ENCODE measurements around the gene UBALD1.

The UBALD1 gene

GRCh38 chr16:4614571-4615383 is at the start of gene UBALD1:
TSS of gene UBALD1 (minus strand) at chr16:4614888. CDS start at chr16:4614797, 91 bp downstream.
- DNase-seq (ENCODE audit: low spot score) = peak; percentile 90

DNA sequence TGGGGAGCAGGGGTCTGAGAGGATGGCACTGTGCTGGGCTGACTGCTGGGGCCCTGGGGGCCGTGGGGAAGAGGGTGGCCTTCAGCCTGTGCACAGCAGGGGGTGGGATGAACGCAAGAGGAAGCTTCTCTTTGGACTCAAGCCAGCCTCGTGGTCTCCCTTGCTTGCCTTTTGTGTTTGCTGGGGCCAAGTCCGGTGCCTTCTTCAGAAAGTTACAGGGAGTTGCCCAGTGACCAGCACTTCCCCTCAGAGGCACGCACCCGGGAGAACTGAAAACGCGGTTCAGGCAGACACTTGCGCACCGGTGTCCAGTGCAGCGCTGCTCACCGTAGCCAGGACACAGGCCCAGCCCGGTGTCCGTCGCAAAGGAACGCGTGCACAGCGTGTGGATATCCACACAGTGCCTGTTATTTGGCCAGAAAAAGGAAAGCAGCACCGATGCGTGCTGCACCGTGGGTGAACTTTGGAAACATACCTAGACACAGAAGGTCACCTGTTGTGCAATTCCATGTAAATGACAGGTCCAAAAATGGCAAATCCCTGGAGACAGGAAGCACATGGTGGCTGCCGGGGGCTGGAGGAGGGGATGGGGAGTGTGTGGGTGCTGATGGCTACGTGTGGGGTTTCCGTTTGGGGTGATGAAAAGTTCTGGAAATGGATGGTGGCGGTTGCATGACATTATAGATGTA is 49.2 kb upstream of the UBALD1 start:
- DNase-seq (ENCODE audit: low spot score) = no peak

- no peak for DNase-seq (ENCODE audit: low spot score)
Measured at GRCh38 chr16:4663465-4663776, 48.7 kb upstream of the UBALD1 start.

DNA sequence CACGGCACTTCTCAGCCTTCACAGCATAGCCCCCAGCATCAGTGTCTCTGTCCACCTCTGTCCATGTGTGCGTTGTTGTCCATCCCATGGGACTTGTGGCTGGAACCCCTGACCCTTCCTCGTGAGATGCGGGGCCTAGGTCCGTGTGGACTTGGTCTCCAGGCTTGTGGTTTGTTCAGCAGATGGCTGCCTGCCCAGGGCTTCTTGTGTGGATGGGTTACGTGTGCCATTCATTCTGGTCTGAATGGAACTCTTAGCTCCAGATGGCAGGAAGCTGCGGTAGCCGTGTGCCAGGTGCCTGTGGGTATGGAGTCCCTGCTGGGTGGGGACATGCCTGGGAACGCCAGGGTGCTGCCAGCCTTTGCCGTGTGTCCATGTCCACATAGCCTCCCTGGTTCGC is 47.0 kb upstream of the UBALD1 start:
- DNase-seq (ENCODE audit: low spot score) = no peak

DNA sequence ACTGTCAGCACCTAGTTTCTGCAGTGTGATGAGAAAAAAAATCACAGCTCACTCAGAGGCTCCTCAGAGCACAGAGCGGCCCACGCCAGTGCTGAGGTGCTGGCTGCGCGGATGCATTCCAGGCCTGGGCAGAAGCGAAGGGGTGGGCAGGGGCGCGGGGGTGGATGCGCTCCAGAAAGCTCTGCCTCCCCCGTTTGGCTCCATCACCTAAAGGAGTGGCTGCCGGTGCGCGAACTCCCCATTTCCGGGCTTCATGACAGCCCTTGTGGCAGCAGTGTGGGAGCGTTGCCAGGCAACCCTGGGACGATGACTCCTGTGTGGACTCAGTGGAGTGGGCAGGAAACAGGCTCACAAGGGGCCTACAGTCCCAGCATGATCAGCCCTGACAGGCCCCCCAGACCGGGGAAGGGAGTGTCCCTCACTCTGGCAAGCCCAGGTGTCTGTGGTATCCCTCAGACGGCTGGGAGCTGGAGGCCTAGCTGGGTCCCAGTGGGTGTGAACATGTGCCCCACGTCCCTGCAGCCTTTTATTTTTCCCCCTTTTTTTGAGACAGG is 45.8 kb upstream of the UBALD1 start:
- DNase-seq (ENCODE audit: low spot score) = no peak

DNA sequence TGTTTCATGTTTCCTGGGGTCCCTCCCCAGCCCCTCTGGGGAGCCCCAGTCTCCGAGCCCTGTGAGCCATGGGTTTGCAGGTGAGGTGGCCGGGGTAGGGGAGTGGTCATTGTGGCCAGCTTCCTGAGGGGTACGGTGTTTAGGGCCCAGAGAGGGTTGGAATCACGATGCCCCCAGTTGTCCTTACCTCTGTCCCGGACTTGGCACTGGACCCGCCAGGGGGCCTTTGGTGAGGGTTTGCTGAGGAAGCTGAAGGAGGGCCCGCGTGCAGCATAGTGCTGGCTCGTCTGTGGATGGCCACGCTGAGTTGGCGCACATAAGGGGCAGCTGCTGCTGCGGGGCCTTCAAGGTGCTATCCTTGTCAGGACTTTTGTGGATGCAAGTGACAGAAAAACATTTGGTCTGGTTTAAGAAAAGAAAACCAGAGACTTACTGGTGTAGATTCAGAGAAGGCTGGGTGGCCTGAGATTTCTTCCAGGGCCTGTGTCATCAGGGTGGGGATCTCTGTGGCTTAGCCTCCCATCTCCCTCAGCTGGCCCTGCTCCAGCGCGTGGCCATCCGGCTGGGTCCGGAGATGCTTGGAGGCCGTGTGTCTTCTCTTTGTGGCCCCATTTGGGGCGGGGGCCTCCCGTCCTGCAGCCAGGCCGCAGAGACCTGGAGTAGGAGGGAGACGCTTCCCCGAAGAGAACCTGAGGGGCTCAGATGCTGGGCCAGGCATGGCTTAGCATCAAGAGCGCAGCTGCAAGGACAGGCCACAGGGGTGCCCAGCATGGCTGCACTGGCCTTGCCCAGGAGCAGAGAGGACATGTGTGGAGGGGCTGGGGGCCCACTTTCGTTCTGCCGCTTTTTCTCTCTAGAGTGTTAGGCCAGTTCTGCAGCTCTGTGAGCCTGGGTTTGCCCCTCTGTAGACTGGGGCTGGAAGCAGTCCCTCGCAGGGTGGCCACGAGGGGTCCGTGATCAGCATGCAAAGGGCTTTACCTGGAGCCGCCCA is 45.0 kb upstream of the UBALD1 start:
- DNase-seq (ENCODE audit: low spot score) = no peak

GRCh38 chr16:4656695-4657686 is 42.3 kb upstream of the UBALD1 start:
- DNase-seq (ENCODE audit: low spot score) = no peak

GRCh38 chr16:4656221-4656620 is 41.5 kb upstream of the UBALD1 start:
- no peak for DNase-seq (ENCODE audit: low spot score)

DNA sequence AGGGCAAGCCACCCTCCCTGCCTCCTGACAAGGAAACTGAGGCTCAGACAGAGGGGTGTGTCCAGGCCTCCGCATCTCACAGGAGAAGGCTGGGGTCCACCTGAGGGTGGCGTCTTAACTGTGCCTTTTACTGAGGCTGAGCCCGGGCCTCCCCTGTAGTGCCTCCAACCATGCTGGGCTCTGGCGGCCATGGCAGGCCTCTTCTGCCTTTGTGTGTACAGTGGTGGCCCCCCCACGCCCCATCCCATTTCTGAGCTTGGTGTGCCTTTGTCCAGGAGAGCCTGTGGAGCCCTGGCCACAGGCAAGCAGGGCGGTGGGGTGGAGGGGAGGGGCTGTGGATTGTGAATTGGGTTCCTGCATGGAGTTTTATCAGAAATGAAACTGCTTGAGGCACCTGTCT is 41.1 kb upstream of the UBALD1 start:
- DNase-seq (ENCODE audit: low spot score) = no peak

GRCh38 chr16:4654964-4655590 is 40.4 kb upstream of the UBALD1 start:
- no peak for DNase-seq (ENCODE audit: low spot score)

GRCh38 chr16:4654011-4654963 is 39.6 kb upstream of the UBALD1 start:
- no peak for DNase-seq (ENCODE audit: low spot score)

GRCh38 chr16:4652561-4652960 is 37.9 kb upstream of the UBALD1 start:
- no peak for DNase-seq (ENCODE audit: low spot score)

DNA sequence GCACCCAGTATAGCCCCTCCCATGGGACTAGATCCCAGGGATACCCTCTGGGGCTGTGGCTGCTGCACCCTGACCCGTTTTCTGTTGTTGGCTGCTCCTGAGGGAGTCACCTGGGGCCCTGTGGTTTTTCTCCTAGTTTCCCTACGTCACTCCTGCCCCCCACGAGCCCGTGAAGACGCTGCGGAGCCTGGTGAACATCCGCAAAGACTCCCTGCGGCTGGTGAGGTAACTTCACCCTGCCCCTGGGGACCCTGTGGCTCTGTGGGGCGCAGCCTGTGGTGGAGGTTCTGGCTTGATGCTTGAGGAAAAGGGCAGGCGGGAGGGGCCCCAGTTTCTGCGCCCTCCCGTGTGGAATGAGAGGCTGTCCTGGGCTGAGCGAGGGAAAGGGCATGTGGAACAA is 37.1 kb upstream of the UBALD1 start:
- DNase-seq (ENCODE audit: low spot score) = no peak

GRCh38 chr16:4650443-4651074 is 35.9 kb upstream of the UBALD1 start:
- peak; percentile 82 for DNase-seq (ENCODE audit: low spot score)

GRCh38 chr16:4649744-4650442 is 35.2 kb upstream of the UBALD1 start:
- DNase-seq (ENCODE audit: low spot score) = no peak

GRCh38 chr16:4648917-4649316 is 34.2 kb upstream of the UBALD1 start:
- DNase-seq (ENCODE audit: low spot score) = no peak

- DNase-seq (ENCODE audit: low spot score) = no peak
Measured at GRCh38 chr16:4647644-4647980, 32.9 kb upstream of the UBALD1 start.
